ENCODE results near the gene GBX1.

Gene GBX1

DNA sequence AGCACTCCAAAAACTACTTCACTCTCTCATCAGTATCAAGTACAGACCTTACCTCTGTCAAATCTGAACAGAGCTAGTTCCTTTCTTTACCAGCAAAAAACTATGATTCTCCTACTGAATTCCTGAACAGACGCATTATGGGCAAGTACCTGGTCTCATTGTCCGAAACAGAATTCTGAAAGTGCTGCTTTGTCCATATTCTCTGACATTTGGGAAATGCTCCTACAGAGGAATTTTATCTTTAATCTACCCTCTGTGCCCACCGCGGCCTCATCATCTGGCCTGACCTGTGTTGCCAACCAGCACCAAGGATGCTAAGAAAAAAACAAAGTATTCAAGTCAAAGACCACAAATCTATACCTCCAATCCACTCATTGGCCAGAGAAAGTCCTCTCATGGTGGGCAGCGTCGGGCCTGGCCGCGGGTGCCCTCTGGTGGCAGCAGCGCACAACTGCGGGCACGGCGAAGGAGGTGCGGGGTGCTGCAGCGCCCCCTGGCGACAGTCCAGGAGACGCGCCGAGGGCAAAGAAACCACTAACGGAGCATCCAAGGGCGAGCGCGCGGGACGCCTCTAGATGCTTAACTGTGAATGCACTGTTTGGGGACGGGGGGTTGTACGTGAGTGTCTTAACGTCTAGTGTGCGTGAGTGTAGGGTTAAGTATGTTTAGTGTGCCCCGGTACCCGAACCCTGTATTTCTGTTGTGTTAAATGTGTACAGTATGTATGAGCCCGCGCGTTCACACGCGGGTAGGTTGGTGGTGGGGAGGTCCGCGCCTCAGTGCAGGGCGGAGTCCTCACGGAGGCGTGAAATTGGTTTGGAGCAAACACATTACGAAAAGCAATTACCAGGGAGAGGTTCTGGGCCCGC, 5.0 kb upstream of the GBX1 start:
- peak; percentile 88 for DNase-seq

- DNase-seq, result no peak
Measured at GRCh38 chr7:151168787-151169162, 1.3 kb upstream of the GBX1 start.

DNA sequence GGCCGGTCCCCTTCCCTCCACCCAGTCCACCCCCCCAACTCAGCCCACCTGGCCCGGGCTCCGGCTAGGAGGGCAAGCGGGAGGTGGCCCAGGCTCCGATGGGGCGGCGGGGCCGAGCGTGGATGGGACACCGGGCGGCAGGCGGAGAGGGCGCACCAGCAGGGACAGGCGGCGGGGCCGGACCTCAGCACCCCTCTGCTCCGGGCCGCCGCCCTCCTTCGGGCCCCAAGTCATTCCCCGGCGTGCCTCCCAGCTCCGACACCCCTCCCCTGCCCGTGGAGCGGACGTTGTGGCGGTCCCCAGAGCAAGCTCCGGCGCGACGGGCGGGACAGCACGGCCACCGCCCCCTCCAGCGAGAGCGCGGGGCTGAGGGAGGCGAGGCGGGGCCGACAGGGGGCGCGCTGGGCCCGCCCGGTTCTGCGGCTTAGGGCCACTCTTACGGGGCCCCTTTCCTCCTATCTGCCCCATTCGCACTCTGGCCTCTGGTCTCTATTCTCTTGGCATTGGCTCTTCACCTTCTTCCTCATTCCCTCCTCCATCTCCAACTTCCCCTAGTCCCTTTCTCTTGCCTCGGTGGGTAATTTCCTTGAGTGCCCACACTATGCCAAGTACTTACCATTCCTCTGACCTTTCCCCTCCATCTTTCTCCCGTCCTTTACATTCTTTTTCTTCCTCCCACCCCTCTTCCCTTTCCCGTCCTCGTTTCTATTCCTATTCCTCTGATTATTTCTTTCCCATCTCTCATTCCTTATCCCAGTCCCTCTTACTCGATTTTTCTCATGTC, 701 bp upstream of the GBX1 start:
- DNase-seq, result peak; percentile 80

- DNase-seq, result no peak
Measured at GRCh38 chr7:151166629-151167196, 781 bp downstream of the GBX1 start.

DNA sequence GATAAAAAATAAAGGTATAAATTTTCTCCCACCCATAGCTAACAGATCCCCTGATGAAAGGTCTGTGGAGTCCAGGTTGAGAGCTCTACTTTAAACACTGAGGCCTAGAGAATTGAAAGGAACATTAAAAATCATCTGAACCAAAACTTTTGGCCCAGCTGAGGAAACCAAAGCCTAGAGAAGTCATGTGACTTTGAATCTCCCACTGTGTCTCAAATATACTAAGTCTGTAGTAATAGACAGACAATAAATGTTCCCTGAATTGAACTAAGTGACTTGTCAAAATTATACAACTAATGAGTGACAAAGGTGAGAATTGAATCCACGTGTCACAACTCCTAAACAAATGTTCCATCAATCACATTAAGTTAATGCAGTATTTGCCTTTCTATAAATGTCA, 5.7 kb downstream of the GBX1 start:
- no peak for DNase-seq

- no peak for DNase-seq
Measured at GRCh38 chr7:151157645-151158329, 9.7 kb downstream of the GBX1 start.

DNA sequence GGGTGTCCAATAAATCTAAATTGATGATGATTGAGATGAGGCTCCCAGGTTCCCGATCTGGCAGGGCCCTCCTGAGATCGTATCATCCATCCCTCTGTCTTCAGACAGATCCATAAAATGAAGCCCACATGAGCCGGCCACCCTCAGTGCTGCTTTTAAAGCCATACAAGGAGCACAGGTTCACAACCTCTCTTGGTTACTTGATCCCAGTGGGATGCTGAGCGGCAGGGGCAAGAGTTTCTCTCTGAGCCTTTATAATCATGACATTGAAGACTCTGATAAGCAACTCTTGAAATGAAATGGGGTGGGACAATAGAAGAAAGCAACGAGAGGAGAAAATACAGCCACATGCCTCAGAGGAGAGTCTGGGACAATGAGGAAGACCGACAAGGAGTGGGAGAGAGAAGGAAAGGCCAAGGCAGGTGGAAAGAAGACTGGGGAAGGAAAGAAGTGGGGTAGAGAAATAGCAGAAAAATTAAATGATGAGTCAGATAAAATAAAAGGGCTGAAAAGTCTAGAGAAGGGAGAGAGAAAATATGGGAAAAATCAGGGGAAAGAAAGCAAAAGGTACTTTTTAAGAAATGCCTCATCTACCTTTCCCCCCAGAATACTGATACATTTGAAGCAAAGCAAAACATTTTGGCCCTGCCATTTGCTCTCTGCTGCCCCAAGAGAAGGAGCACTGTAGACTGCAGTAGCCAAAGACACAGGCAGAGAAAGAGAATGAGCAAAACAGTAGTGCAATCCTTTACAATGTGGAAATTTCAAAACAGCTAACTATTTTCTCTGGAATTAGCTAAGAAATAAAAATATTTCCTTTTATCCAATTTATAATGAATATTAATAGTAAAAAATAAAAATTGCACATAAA, 14.6 kb downstream of the GBX1 start:
- no peak for DNase-seq

- no peak for DNase-seq
Measured at GRCh38 chr7:151150388-151150787, 17.1 kb downstream of the GBX1 start.

DNA sequence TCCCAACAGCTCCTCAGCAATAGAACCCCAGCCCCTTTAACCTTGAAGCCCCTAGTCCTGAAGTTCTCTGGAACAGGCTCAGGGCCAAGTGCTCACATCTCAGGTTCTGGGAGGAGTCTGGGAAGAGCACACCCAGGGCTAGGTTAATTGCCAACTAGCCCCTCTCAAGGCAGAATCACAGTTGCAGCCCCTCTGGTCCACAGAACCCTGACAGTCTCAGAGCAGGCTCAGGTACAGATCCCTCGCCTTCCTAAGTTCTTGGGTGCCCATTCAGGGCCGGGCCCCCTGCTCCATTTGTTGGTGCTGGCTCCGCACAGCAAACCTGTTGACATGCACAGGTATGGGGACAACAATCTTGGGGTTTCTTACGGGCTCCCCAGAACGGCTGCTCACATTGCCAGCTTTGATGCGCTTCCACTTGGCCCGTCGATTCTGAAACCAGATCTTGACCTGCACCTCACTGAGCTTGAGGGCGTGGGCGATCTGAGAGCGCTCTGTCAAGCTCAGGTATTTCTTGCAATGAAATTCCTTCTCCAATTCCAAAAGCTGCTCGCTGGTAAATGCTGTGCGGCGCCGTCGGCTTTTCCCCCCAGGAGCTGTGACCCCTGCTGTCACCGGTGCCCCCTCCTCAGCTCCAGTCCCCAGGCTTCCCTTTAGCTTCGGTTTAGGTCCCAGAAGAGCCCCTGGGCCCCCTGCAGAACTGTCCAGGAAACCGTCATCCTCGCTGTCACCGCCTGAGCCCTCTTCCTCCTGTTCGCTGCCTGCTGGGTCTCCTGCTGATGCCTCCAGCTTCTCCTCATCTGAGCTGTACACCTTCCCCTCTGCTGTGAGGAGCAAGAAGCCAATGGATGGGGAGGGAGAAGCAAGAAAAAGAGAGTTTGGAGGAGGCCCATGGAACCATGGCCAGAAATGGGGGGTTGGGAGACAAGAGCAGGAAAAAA, 18.9 kb downstream of the GBX1 start:
- DNase-seq, result no peak

- no peak for DNase-seq
Measured at GRCh38 chr7:151146761-151147160, 20.7 kb downstream of the GBX1 start.

GRCh38 chr7:151144387-151144786, 23.1 kb downstream of the GBX1 start:
- no peak for DNase-seq

- DNase-seq, result no peak
Measured at GRCh38 chr7:151143261-151144015, 24.1 kb downstream of the GBX1 start.

GRCh38 chr7:151142686-151143040, 24.8 kb downstream of the GBX1 start:
- DNase-seq, result no peak

DNA sequence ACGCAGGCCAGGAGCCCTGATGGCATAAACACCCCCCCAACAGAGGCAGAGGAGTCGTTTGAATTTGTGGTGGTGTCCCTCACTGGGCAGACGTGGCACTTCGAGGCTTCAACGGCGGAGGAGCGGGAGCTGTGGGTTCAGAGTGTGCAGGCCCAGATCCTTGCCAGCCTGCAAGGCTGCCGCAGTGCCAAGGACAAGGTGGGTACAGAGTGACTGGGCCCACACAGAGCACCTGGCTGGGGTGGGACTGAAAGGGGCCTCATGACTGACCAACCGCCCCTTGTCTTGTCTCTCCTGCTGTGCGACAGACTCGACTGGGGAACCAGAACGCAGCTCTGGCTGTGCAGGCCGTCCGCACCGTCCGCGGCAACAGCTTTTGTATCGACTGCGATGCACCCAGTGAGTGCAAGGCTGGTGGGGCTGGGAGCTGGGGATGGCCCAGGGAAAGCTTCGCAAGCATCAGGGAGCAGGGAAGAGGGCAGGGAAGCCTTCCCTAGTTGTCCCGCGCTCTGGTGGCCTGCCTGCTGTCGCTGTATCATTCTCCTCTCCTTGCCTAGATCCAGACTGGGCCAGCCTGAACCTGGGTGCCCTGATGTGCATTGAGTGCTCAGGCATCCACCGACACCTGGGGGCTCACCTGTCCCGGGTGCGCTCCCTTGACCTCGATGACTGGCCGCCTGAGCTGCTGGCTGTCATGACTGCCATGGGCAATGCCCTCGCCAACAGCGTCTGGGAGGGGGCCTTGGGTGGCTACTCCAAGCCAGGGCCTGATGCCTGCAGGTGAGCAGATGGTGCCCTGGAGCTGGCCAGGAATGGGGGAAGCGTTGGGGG, 25.4 kb downstream of the GBX1 start:
- no peak for DNase-seq

GRCh38 chr7:151141311-151141854, 26.1 kb downstream of the GBX1 start:
- DNase-seq, result no peak

DNA sequence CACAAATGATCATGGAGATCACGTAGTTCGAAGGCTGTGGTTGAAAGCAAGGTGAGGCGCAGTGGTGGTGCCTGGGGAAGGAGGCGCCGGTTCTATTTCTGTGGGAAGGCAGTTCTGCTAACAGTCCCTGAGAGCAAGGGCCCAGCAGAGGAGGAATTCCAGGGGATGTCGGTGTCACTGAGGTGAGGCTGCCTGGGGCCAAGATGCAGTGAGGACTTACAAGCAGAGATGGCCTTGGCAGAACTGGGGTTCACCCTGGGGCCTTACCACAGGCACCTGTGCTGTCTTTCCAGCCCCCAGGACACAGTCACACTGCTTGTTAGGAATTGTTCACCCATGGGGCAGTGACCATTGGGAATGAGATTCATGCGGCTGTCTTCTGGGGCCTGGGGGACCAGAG, 26.7 kb downstream of the GBX1 start:
- DNase-seq, result no peak

- no peak for DNase-seq
Measured at GRCh38 chr7:151139791-151140190, 27.7 kb downstream of the GBX1 start.

GRCh38 chr7:151139071-151139790, 28.3 kb downstream of the GBX1 start:
- DNase-seq, result no peak

Measured in stimulated activated CD8-positive, alpha-beta memory T cell treated with anti-CD3 and anti-CD28 coated beads, Interleukin-4, amount 100 ng/mL, for 48 hours (primary cell).